ENCODE results near the gene ENTPD1. TPM values are rescaled to one million over a fixed set of nuclear protein-coding genes. Genes with fewer than 3 reads are reported as not detected.

ENTPD1 gene
- total and polyA plus RNA-seq, 2 experiments from 2014 or later = 0.29 TPM; not detected in 1

DNA sequence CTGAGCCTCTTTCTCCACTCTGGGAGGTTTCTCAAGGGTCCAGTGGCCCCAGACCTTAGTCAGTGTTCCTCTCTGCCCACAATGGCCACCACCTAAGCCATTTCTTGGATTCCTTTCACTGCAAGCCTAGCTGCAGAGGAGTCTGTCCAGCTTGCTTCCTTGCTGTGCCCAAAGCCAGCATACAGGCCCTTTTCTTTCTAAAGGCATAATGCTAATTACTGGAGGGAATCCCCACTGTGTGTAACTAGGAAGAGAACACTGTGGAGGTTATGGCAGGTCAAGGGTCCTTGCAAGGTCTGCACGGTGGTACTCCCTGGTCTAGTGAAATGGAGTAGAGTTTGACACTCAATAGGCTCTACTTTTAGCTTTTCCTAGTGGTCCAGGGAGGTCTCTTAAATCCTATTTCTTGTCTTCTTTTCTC is 81.4 kb downstream of the ENTPD1 start:
- H3K9me2 ChIP-seq (ENCODE audit: insufficient read depth) = no peaks in the 10 kb centered on the region
- no peaks in the 10 kb centered on the region for H3K36me3 ChIP-seq (ENCODE audit: low read depth)
- H3K79me2 ChIP-seq (ENCODE audit: insufficient read depth) = no peaks in the 10 kb centered on the region

DNA sequence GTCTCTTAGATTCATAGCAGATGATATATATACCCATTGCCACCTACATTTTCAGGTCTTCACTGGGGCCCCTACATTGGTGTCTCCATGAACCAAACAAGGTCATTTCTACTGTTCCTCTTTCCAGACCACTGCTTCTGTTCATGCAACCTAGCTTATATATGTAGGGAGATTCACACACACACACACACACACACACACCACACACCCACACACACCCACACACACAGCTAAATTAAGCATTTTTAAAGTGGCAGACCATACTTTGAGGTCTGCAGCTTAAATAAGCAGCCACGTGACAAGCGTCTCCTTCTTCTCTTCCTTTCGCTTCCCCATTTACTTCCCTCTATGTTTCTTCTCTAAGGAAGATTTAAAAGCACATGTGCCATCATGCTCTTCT is 81.8 kb downstream of the ENTPD1 start:
- TF ChIP-seq EZH2 (IDR thresholded peaks at IDR 0.05; ENCODE audit: insufficient read depth, poor library complexity, severe bottlenecking) = no peak
- no peak for TF ChIP-seq EZH2phosphoT487 (IDR thresholded peaks at IDR 0.05; ENCODE audit: insufficient read depth, low read depth)
- Histone ChIP-seq H3K4me3 (no peak overlapping the region), H3K4me1 (ENCODE audit: insufficient read depth) (no peaks in the 10 kb centered on the region), H3K9me2 (ENCODE audit: insufficient read depth) (no peaks in the 10 kb centered on the region), H3K9me3 (ENCODE audit: low read depth) (no peaks in the 10 kb centered on the region), H2AFZ (no peak overlapping the region), H3K36me3 (ENCODE audit: low read depth) (no peaks in the 10 kb centered on the region), H4K20me1 (ENCODE audit: insufficient read depth) (no peaks in the 10 kb centered on the region), H3K9ac (no peak overlapping the region), H3F3A (ENCODE audit: insufficient read depth) (no peaks in the 10 kb centered on the region), H3K4me2 (ENCODE audit: unreplicated experiment) (no peak overlapping the region), H3K79me2 (ENCODE audit: insufficient read depth) (no peaks in the 10 kb centered on the region), H3K27ac (no peak overlapping the region), H3K27me3 (replicated peaks; ENCODE audit: insufficient read depth) (peaks cover 3% of the 10 kb centered on the region; the same call in 1 of the 2 replicates)
- no peak for DNase-seq
- WGBS, 2 experiments (ENCODE audit: low coverage in 1 of 2, low lambda C conversion rate in 2 of 2, missing lambda C conversion rate in 2 of 2) = 77% methylated on average over 3 of the region's 3 CpGs
- in situ Hi-C loops (cut with MboI) = no loop called here

More for the DNA sequence above, 81.4 kb downstream of the ENTPD1 start:
- no peak overlapping the region for H3K27ac ChIP-seq
- peaks cover 3% of the 10 kb centered on the region; the same call in 1 of the 2 replicates for H3K27me3 ChIP-seq (replicated peaks; ENCODE audit: insufficient read depth)
- no peaks in the 10 kb centered on the region for H4K20me1 ChIP-seq (ENCODE audit: insufficient read depth)
- no peak overlapping the region for H3K9ac ChIP-seq
- TF ChIP-seq EZH2 (IDR thresholded peaks at IDR 0.05; ENCODE audit: insufficient read depth, poor library complexity, severe bottlenecking) (no peak), EZH2phosphoT487 (IDR thresholded peaks at IDR 0.05; ENCODE audit: insufficient read depth, low read depth) (no peak)
- in situ Hi-C loops (cut with MboI) = no loop called here
- no peaks in the 10 kb centered on the region for H3K4me1 ChIP-seq (ENCODE audit: insufficient read depth)
- no peak overlapping the region for H3K4me3 ChIP-seq
- H3K9me3 ChIP-seq (ENCODE audit: low read depth) = no peaks in the 10 kb centered on the region
- no peak overlapping the region for H2AFZ ChIP-seq
- H3F3A ChIP-seq (ENCODE audit: insufficient read depth) = no peaks in the 10 kb centered on the region
- no peak for DNase-seq
- H3K4me2 ChIP-seq (ENCODE audit: unreplicated experiment) = no peak overlapping the region
- 26 to 28% methylated on average over 1 of the region's 1 CpG for WGBS, 2 experiments (ENCODE audit: low coverage in 1 of 2, low lambda C conversion rate in 2 of 2, missing lambda C conversion rate in 2 of 2)

DNA sequence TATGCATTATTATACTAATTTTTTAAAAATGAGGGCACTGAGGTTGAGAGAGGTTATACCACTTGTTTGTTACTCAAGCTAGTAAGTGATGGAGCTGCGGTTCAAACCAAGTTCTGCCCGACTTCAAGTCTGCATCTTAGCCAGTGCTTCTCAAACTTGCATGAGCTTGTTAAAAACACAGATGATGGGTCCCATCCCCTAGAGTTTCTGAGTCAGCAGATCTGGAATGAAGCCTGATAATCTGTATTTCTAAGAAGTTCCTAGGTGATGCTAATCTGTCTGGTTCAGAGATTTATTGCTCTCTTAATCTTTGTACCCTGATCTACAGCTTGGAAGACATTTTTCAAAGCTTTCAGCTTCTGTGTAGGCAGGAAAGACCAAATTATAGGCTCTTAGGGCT is 84.2 kb downstream of the ENTPD1 start:
- H3K27ac ChIP-seq = no peak overlapping the region

DNA sequence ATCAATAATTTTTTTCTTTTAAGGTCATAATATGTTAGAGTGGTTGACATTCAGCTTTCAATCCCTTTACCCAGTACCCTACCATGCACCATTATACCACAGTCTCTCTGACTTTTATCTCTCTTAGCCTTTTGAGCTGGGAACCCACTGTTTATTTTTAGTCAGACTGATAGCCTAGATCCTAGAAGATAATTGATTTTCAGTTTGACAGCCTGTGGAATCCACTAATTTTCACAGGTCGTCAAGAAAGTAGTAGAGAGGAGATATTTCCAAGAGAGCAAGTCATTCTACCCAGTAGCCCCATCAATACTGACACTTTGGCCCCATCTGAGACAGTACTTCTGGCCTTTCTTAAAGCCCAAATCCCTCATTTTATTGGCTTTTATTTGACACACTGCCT is 84.7 kb downstream of the ENTPD1 start:
- Histone ChIP-seq H3K4me2 (ENCODE audit: unreplicated experiment) (no peak overlapping the region), H2AFZ (no peak overlapping the region), H3K4me1 (ENCODE audit: insufficient read depth) (no peaks in the 10 kb centered on the region), H3K36me3 (ENCODE audit: low read depth) (no peaks in the 10 kb centered on the region), H3K9me2 (ENCODE audit: insufficient read depth) (no peaks in the 10 kb centered on the region), H3K4me3 (no peak overlapping the region), H3K27me3 (replicated peaks; ENCODE audit: insufficient read depth) (no peaks in the 10 kb centered on the region; the same call in 1 of the 2 replicates), H3K9me3 (ENCODE audit: low read depth) (no peaks in the 10 kb centered on the region), H4K20me1 (ENCODE audit: insufficient read depth) (no peaks in the 10 kb centered on the region), H3K27ac (no peak overlapping the region), H3K79me2 (ENCODE audit: insufficient read depth) (no peaks in the 10 kb centered on the region), H3F3A (ENCODE audit: insufficient read depth) (no peaks in the 10 kb centered on the region), H3K9ac (no peak overlapping the region)
- in situ Hi-C loops (cut with MboI) = no loop called here
- no peak for DNase-seq
- WGBS, 2 experiments (ENCODE audit: low coverage in 1 of 2, low lambda C conversion rate in 2 of 2, missing lambda C conversion rate in 2 of 2) = 26 to 31% methylated on average over 1 of the region's 1 CpG
- TF ChIP-seq EZH2phosphoT487 (IDR thresholded peaks at IDR 0.05; ENCODE audit: insufficient read depth, low read depth) = no peak
- TF ChIP-seq EZH2 (IDR thresholded peaks at IDR 0.05; ENCODE audit: insufficient read depth, poor library complexity, severe bottlenecking) = no peak

More for the DNA sequence above, 84.2 kb downstream of the ENTPD1 start:
- Histone ChIP-seq H3K36me3 (ENCODE audit: low read depth) (no peaks in the 10 kb centered on the region), H3K4me1 (ENCODE audit: insufficient read depth) (no peaks in the 10 kb centered on the region), H3F3A (ENCODE audit: insufficient read depth) (no peaks in the 10 kb centered on the region), H3K79me2 (ENCODE audit: insufficient read depth) (no peaks in the 10 kb centered on the region), H4K20me1 (ENCODE audit: insufficient read depth) (no peaks in the 10 kb centered on the region), H3K4me3 (no peak overlapping the region), H3K9me2 (ENCODE audit: insufficient read depth) (no peaks in the 10 kb centered on the region), H3K9ac (no peak overlapping the region), H3K9me3 (ENCODE audit: low read depth) (no peaks in the 10 kb centered on the region), H3K4me2 (ENCODE audit: unreplicated experiment) (no peak overlapping the region), H2AFZ (no peak overlapping the region), H3K27me3 (replicated peaks; ENCODE audit: insufficient read depth) (no peaks in the 10 kb centered on the region; the same call in 1 of the 2 replicates)
- TF ChIP-seq EZH2phosphoT487 (IDR thresholded peaks at IDR 0.05; ENCODE audit: insufficient read depth, low read depth) (no peak), EZH2 (IDR thresholded peaks at IDR 0.05; ENCODE audit: insufficient read depth, poor library complexity, severe bottlenecking) (no peak)
- in situ Hi-C loops (cut with MboI) = no loop called here
- DNase-seq = no peak
- 14 to 19% methylated on average over 2 of the region's 2 CpGs for WGBS, 2 experiments (ENCODE audit: low coverage in 1 of 2, low lambda C conversion rate in 2 of 2, missing lambda C conversion rate in 2 of 2)
